T-helper 2 cell treated with Interferon-gamma antibody and Interleukin-4, amounts not matched to agents 100 ng/mL and 5 ng/mL, for 36 hours (primary cell): ENCODE results near the gene FETUB. TPM values are rescaled to one million over a fixed set of nuclear protein-coding genes. Genes with fewer than 3 reads are reported as not detected.

Experiments
- intact Hi-C: fragments of 100-400 bp; cut with micrococcal nuclease; formaldehyde crosslinking; loops from one replicate; pipeline ENCODE4 v1.15.1; 2023
- total RNA-seq: library from RNA; stranded (reverse); gene quantifications from 2 replicates; pipeline ENCODE4 v1.2.3, GENCODE V29; 2022

FETUB gene
- total RNA-seq, 1 donor from 2014 or later, result not detected

- intact Hi-C loops, result loop anchor here (2.0 to 10.0 kb wide), 3 partner anchors 359 to 631 kb away; no protein-coding TSS in a partner anchor
Measured at GRCh38 chr3:186613637-186614265, 26.4 kb upstream of the FETUB start.

- intact Hi-C loops, result loop anchor here (2.0 to 10.0 kb wide), 3 partner anchors 359 to 631 kb away; no protein-coding TSS in a partner anchor
Measured at GRCh38 chr3:186614266-186614596, 26.0 kb upstream of the FETUB start.

- intact Hi-C loops, result loop anchor here (2.0 to 10.0 kb wide), 5 partner anchors 48 to 632 kb away; partner anchors contain the start of genes RFC4 and TBCCD1
Measured at GRCh38 chr3:186614597-186615483, 25.4 kb upstream of the FETUB start.

GRCh38 chr3:186616299-186616617 lies 23.9 kb upstream of the FETUB start:
- intact Hi-C loops, result loop anchor here (5.0 to 10.0 kb wide), 4 partner anchors 49 to 549 kb away; partner anchors contain the start of genes RFC4 and TBCCD1

GRCh38 chr3:186617036-186617946 lies 22.9 kb upstream of the FETUB start:
- intact Hi-C loops, result loop anchor here (1.0 to 10.0 kb wide), 6 partner anchors 50 to 640 kb away; partner anchors contain the start of genes RFC4 and TBCCD1

GRCh38 chr3:186618318-186618938 lies 21.8 kb upstream of the FETUB start:
- intact Hi-C loops, result loop anchor here (5.0 to 10.0 kb wide), 4 partner anchors 51 to 546 kb away; partner anchors contain the start of genes RFC4 and TBCCD1

- intact Hi-C loops, result loop anchor here (5.0 to 10.0 kb wide), 4 partner anchors 52 to 545 kb away; partner anchors contain the start of genes RFC4 and TBCCD1
Measured at GRCh38 chr3:186619787-186620212, 20.4 kb upstream of the FETUB start.

- intact Hi-C loops, result no loop called here
Measured at GRCh38 chr3:186620213-186621092, 19.7 kb upstream of the FETUB start.

GRCh38 chr3:186621894-186622650 lies 18.1 kb upstream of the FETUB start:
- intact Hi-C loops, result no loop called here

GRCh38 chr3:186622651-186623310 lies 17.4 kb upstream of the FETUB start:
- intact Hi-C loops, result no loop called here

- intact Hi-C loops, result no loop called here
Measured at GRCh38 chr3:186624598-186624997, 15.6 kb upstream of the FETUB start.

- intact Hi-C loops, result no loop called here
Measured at GRCh38 chr3:186625600-186626042, 14.6 kb upstream of the FETUB start.

- intact Hi-C loops, result no loop called here
Measured at GRCh38 chr3:186626254-186626847, 13.8 kb upstream of the FETUB start.

GRCh38 chr3:186627852-186628414 lies 12.3 kb upstream of the FETUB start:
- intact Hi-C loops, result no loop called here

- intact Hi-C loops, result no loop called here
Measured at GRCh38 chr3:186628756-186629155, 11.4 kb upstream of the FETUB start.

GRCh38 chr3:186630950-186631641 lies 9.1 kb upstream of the FETUB start:
- intact Hi-C loops, result no loop called here

- intact Hi-C loops, result no loop called here
Measured at GRCh38 chr3:186633481-186633880, 6.7 kb upstream of the FETUB start.
